Activated CD8-positive, alpha-beta T cell treated with anti-CD3 and anti-CD28 coated beads for 36 hours (primary cell): ENCODE results near the gene ULK2. TPM values are rescaled to one million over a fixed set of nuclear protein-coding genes. Genes with fewer than 3 reads are reported as not detected.

Source experiments
- ATAC-seq: fragments of 200-7000 bp; cut with Tn5 transposase; one replicate; pipeline ENCODE4 v1.10.0; 2021; ENCODE audit warnings: mild to moderate bottlenecking, moderate library complexity
- CTCF ChIA-PET: fragments of 350-600 bp; sonication (Branson Sonifier 250); formaldehyde crosslinking; loops from one replicate; lab custom pipeline; 2021; ENCODE audit warnings: antibody characterized with exemption; lab: Charles Lee
- POLR2A ChIA-PET: fragments of 350-600 bp; sonication (Branson Sonifier 250); formaldehyde crosslinking; loops from one replicate; lab custom pipeline; 2021; ENCODE audit warnings: antibody characterized with exemption; lab: Charles Lee
- DNase-seq: peaks from one replicate; pipeline ENCODE4 v3.0.0-alpha.2; 2020
- H3K27ac Mint-ChIP-seq: one replicate; pipeline ENCODE4 v1.8.0; 2021; ENCODE audit warnings: mild to moderate bottlenecking, mixed read lengths
- H3K27me3 Mint-ChIP-seq: one replicate; pipeline ENCODE4 v1.8.0; 2021; ENCODE audit warnings: mixed read lengths
- H3K36me3 Mint-ChIP-seq: one replicate; pipeline ENCODE4 v1.8.0; 2021; ENCODE audit warnings: low read depth, mixed read lengths
- H3K4me1 Mint-ChIP-seq: one replicate; pipeline ENCODE4 v1.8.0; 2021; ENCODE audit warnings: low read depth, mixed read lengths
- H3K4me3 Mint-ChIP-seq: one replicate; pipeline ENCODE4 v1.8.0; 2021; ENCODE audit warnings: mild to moderate bottlenecking, moderate library complexity, mixed read lengths
- H3K9me3 Mint-ChIP-seq: one replicate; pipeline ENCODE4 v1.8.0; 2021; ENCODE audit warnings: mixed read lengths
- intact Hi-C: fragments of 100-400 bp; cut with micrococcal nuclease; formaldehyde crosslinking; loops from one replicate; pipeline ENCODE4 v1.10.0; 2022
- total RNA-seq, 2 experiments: library from RNA; stranded (reverse); gene quantifications; one replicate each; pipeline ENCODE4 v1.2.3, GENCODE V29; 2021
- TF ChIP-seq, protein P1 (sequence below): fragments of 200-600 bp; IDR thresholded peaks from one replicate; pipeline ENCODE4 v1.8.0; 2022; ENCODE audit warnings: antibody characterized with exemption, mild to moderate bottlenecking

The ULK2 gene
- total RNA-seq, 2 experiments from 2014 or later: 6.3 TPM

DNA sequence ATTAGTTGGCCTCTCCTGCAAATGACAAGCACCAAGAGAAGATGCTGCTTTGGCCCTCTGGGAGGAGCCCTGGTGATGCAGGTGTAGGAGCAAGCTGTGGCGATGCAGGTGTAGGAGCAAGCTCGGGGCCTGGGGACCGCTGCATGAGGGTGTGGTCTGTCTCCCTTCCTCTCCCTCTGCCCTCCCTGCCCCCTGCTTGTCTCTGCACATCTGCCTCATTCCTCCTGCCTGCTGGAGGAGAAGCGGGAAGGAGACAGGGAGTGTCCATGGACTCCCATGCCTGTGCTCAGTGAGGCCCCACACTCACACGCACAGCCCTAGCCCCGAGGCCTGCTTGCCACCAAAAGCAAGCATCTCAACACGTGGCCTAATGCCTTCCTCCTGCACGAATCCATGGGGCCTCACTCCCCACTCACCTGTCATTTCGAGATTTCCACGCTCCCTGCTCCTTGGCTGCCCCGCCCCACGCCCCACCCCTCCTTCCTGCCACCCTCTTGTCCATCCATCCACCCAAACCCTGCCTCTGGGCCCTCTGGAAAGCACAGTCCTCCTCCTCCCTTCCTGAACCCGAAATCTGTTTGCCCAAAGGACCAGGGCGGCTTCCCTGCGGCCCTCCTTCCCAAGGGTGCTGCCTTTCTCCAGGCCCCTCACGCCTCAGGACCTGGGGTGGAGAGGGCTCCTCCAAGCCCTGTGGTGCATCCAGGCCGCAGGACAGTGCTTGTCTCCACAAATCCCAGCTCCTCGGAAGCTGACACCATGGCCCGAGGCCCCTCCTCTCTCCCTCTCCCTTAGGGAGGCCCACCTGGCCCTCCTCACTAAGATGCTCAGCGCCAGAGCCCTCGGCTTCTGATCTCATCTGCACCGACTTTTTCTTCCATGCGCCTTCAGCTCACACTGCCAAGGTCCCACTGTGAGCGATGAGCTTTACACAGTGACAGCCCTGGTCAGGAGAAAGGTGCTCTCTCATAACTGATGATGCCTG lies 107.9 kb downstream of the ULK2 start:
- peaks cover 9% of the 10 kb centered on the region for H3K27me3 Mint-ChIP-seq
- H3K9me3 Mint-ChIP-seq: no peaks in the 10 kb centered on the region
- POLR2A ChIA-PET: interaction anchor here (0.6 kb wide), 1 partner anchor 247 kb away, joined by 3 read pairs; no protein-coding TSS in a partner anchor
- H3K4me1 Mint-ChIP-seq: peaks cover 14% of the 10 kb centered on the region
- ATAC-seq (no peak), DNase-seq (no peak)
- H3K36me3 Mint-ChIP-seq: no peaks in the 10 kb centered on the region
- TF ChIP-seq, protein P1, sequence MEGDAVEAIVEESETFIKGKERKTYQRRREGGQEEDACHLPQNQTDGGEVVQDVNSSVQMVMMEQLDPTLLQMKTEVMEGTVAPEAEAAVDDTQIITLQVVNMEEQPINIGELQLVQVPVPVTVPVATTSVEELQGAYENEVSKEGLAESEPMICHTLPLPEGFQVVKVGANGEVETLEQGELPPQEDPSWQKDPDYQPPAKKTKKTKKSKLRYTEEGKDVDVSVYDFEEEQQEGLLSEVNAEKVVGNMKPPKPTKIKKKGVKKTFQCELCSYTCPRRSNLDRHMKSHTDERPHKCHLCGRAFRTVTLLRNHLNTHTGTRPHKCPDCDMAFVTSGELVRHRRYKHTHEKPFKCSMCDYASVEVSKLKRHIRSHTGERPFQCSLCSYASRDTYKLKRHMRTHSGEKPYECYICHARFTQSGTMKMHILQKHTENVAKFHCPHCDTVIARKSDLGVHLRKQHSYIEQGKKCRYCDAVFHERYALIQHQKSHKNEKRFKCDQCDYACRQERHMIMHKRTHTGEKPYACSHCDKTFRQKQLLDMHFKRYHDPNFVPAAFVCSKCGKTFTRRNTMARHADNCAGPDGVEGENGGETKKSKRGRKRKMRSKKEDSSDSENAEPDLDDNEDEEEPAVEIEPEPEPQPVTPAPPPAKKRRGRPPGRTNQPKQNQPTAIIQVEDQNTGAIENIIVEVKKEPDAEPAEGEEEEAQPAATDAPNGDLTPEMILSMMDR: no peak
- H3K27ac Mint-ChIP-seq: no peak overlapping the region
- no peak overlapping the region for H3K4me3 Mint-ChIP-seq
- intact Hi-C loops: no loop called here
- CTCF ChIA-PET: interaction anchor here (1.5 kb wide), 1 partner anchor 15 kb away, joined by 5 read pairs; no protein-coding TSS in a partner anchor

DNA sequence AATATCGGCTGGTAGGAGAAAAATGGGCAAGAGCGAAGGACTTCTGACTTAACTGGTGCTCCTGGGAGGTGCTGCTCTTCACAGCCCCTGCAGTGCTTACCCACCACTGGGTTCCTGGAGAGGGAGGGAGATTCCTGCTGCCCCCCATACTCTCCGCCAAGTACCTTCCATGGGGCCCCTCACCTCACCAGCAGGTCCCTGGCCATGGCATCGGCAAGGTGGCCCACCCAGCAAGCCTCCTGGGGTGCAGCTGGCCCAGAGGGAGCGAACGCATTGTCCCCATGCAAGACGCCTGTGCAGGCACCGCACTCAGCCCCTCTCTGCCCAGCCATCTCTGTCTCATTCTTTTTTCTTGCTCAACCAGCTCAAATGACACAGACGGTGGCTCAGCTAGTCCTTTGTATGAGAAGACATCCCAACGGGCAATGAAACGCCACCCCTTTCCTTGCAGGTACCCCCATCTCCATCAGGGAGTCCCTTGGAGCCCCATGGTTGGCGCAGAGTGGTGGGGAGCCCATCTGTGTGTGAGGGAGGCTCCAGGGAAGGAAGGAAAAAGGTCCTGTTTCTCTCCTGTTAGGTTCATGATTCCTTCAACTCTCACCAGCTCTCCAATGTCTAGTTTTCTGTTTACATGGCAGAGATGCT lies 110.1 kb downstream of the ULK2 start:
- no peaks in the 10 kb centered on the region for H3K9me3 Mint-ChIP-seq
- ATAC-seq: no peak
- H3K4me3 Mint-ChIP-seq: no peak overlapping the region
- peaks cover 17% of the 10 kb centered on the region for H3K4me1 Mint-ChIP-seq
- H3K36me3 Mint-ChIP-seq: no peaks in the 10 kb centered on the region
- no peak overlapping the region for H3K27ac Mint-ChIP-seq
- peaks cover 13% of the 10 kb centered on the region for H3K27me3 Mint-ChIP-seq
- DNase-seq: no peak
- intact Hi-C loops: no loop called here
- TF ChIP-seq, protein P1: no peak
- POLR2A ChIA-PET: interaction anchor here (0.6 kb wide), 1 partner anchor 101 kb away, joined by 4 read pairs; no protein-coding TSS in a partner anchor
- CTCF ChIA-PET: interaction anchor here (1.1 to 5.8 kb wide), 2 partner anchors 9 to 12 kb away, joined by 4 to 36 read pairs; no protein-coding TSS in a partner anchor

DNA sequence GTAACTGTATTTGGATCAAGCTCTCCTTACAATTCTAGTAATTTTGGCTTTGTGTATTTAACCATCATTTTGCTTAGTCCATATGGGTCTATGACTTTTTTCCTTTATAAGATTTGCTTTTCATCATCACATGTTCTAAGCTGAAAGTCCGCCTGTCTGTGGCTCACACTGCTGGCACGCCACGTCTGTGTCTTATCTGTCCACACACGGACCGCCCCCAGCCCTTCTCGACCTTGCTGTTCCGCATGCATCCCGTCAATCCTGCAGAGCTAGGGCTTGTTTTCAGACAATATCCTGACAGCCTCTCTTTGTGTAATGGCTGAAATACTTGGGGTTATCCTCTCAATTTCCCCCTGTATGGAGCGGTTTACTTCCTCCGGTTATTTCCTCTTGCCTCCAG lies 111.2 kb downstream of the ULK2 start:
- ChIA-PET POLR2A (no interaction called here), CTCF (interaction anchor here (1.1 to 5.8 kb wide), 2 partner anchors 10 to 12 kb away, joined by 3 to 36 read pairs; no protein-coding TSS in a partner anchor)
- ATAC-seq: no peak
- no peak for DNase-seq
- Mint-ChIP-seq H3K27me3 (peaks cover 13% of the 10 kb centered on the region), H3K36me3 (no peaks in the 10 kb centered on the region), H3K4me1 (peaks cover 17% of the 10 kb centered on the region), H3K27ac (no peak overlapping the region), H3K4me3 (no peak overlapping the region), H3K9me3 (no peaks in the 10 kb centered on the region)
- TF ChIP-seq, protein P1: no peak
- intact Hi-C loops: no loop called here

DNA sequence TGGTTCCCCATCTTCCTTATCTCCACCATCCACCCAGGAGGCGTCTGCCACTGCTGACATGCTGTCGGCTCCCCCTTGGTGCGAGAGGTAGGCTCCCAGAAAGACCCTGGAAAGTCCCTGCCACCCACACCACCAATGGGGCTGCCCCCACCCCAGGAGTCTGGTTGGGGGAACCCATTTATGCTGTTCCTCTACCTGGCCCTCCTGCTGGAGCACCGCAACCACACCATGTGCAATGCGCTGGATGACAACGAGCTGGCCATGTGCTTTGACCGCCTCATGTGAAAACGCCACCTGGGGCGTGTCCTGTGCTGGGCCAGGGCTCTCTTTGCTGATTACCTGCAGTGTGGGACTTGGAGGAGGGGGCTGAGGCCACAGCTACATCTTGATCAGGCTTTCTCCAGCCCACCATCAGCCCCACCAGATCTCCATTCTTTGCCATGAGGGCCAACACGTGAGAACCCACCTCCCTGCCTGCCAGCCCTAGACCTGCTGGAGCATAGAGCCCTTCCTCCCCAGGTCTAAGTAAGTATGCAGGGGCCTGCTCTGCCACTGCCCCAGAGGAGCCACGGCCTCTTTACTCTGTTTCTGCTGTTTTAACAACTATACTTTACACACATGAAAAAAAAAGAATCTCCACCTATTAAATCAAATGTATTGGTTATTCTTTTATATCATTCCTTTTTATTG lies 111.8 kb downstream of the ULK2 start:
- Mint-ChIP-seq H3K27ac (no peak overlapping the region), H3K4me3 (no peak overlapping the region), H3K4me1 (peaks cover 17% of the 10 kb centered on the region), H3K36me3 (no peaks in the 10 kb centered on the region), H3K9me3 (no peaks in the 10 kb centered on the region), H3K27me3 (peaks cover 16% of the 10 kb centered on the region)
- ChIA-PET CTCF (interaction anchor here (1.1 to 5.8 kb wide), 3 partner anchors 8 to 11 kb away, joined by 3 to 36 read pairs (median 3); no protein-coding TSS in a partner anchor), POLR2A (no interaction called here)
- ATAC-seq (peak; percentile 45), DNase-seq (peak; percentile 35)
- intact Hi-C loops: no loop called here
- TF ChIP-seq, protein P1: no peak
